PC-9 (cell line): Measurements from ENCODE around the gene SPEG. TPM values are rescaled to one million over a fixed set of nuclear protein-coding genes. Genes with fewer than 3 reads are reported as not detected.

Experiments used
- BruUV-seq: library from RNA; stranded (reverse); fragments of 400-500 nt; replicated peaks from 2 replicates; lab custom pipeline; 2021; lab: Mats Ljungman, UMichigan
- CTCF ChIA-PET: fragments of 300-600 bp; sonication (Branson Sonifier 250); formaldehyde crosslinking; loops from one replicate; lab custom pipeline; 2022; ENCODE audit warnings: antibody characterized with exemption; lab: Charles Lee
- POLR2A ChIA-PET: fragments of 300-600 bp; sonication (Branson Sonifier 250); formaldehyde crosslinking; loops from one replicate; lab custom pipeline; 2022; ENCODE audit warnings: antibody characterized with exemption; ENCODE audit not compliant: unreplicated experiment; lab: Charles Lee
- DNase-seq, 2 experiments: peaks; one replicate each; pipeline versions ENCODE4 v3.0.0 to v3.0.0-alpha.2; 2015 to 2022; ENCODE audit warnings: mixed read lengths in 1 of 2
- H2AFZ ChIP-seq: fragments of 200-600 bp; sonication (generic); 2 replicates; pipeline ENCODE4 v1.8.1; 2017; ENCODE audit warnings: antibody characterized with exemption
- H3F3A ChIP-seq: fragments of 200-600 bp; sonication (generic); 2 replicates; pipeline ENCODE4 v1.8.1; 2017; ENCODE audit warnings: antibody characterized with exemption, mild to moderate bottlenecking, low read depth; ENCODE audit not compliant: insufficient read depth
- H3K27ac ChIP-seq: fragments of 200-600 bp; sonication (generic); 2 replicates; pipeline ENCODE4 v1.6.1; 2016; ENCODE audit warnings: mixed run types
- H3K27me3 ChIP-seq: fragments of 200-600 bp; sonication (generic); 2 replicates; pipeline ENCODE4 v1.6.1; 2016; ENCODE audit warnings: low read depth, mixed run types; ENCODE audit not compliant: insufficient read depth
- H3K36me3 ChIP-seq: fragments of 200-600 bp; sonication (generic); 2 replicates; pipeline ENCODE4 v1.6.1; 2016; ENCODE audit warnings: low read depth, mixed run types
- H3K4me1 ChIP-seq: fragments of 200-600 bp; sonication (generic); replicated peaks from 2 replicates; pipeline ENCODE4 v1.6.1; 2016; ENCODE audit warnings: mixed run types; ENCODE audit not compliant: insufficient read depth
- H3K4me2 ChIP-seq: fragments of 200-600 bp; sonication (generic); 2 replicates; pipeline ENCODE4 v1.6.1; 2017; ENCODE audit warnings: mixed run types
- H3K4me3 ChIP-seq: fragments of 200-600 bp; sonication (generic); 2 replicates; pipeline ENCODE4 v1.6.1; 2016; ENCODE audit warnings: mixed run types
- H3K79me2 ChIP-seq: fragments of 200-600 bp; sonication (generic); 2 replicates; pipeline ENCODE4 v1.6.1; 2017; ENCODE audit warnings: low read depth, mixed run types
- H3K9me2 ChIP-seq: fragments of 200-600 bp; sonication (generic); 2 replicates; pipeline ENCODE4 v1.8.1; 2017; ENCODE audit warnings: mild to moderate bottlenecking; ENCODE audit not compliant: insufficient read depth
- H3K9me3 ChIP-seq: fragments of 200-600 bp; sonication (generic); 2 replicates; pipeline ENCODE4 v1.8.1; 2016; ENCODE audit warnings: low read depth; ENCODE audit not compliant: insufficient read depth
- H4K20me1 ChIP-seq: fragments of 200-600 bp; sonication (generic); 2 replicates; pipeline ENCODE4 v1.8.1; 2017; ENCODE audit not compliant: insufficient read depth
- CTCF ChIP-seq: fragments of 200-600 bp; sonication (generic); conservative IDR thresholded peaks from 2 replicates; pipeline ENCODE4 v1.6.1; 2017; ENCODE audit warnings: mixed run types, antibody characterized with exemption, mild to moderate bottlenecking, moderate library complexity
- EZH2 ChIP-seq: fragments of 200-600 bp; sonication (generic); IDR thresholded peaks from 2 replicates; pipeline ENCODE4 v1.8.0; 2017; ENCODE audit warnings: antibody characterized with exemption, low read depth
- intact Hi-C: fragments of 100-400 bp; cut with micrococcal nuclease; formaldehyde crosslinking; loops from one replicate; pipeline ENCODE4 v1.10.0; 2022; ENCODE audit not compliant: unreplicated experiment
- total RNA-seq: library from RNA; stranded (reverse); gene quantifications from 2 replicates; pipeline ENCODE4 v1.2.3, GENCODE V29; 2021

The SPEG gene
- total RNA-seq, 1 experiment from 2014 or later = 46.8 TPM

DNA sequence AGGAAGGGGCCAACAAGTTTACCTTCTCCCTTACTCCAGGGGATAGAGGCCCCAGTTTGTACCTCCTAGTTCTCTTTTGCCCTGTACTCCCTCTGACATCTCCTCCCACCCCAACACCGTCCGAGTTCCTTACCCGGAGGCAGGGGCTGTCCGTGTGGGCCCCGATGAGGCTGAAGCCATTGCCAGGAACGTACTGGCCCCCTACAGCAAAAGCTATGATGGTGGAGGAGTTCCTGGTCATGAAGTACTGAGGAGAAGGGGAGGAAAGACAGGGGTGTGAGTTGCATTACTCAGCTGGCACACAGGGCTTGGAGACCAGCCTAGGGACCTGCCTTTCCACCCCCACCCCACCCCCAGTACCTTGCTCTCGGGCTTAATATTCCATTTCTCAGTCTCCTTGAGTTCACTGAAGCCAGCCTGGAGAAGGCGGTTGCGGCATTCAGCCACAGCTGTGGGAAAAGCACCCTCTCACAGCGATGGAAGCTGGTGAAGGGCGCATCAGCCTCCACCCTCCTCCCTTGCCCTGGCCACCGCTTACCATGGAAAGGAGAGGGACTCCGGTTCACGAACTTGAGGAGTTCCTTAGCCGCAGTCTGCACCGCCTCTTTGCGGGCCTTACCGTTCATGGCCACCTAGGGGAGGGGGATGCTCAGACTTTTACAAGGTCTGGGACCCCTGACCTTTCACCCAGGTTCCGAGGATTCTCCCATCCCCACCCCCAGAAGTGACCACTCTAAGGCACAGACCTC lies 47.9 kb upstream of the SPEG start:
- POLR2A ChIA-PET = interaction anchor here (0.6 kb wide), 2 partner anchors 18 to 19 kb away, joined by 3 to 4 read pairs; no protein-coding TSS in a partner anchor
- intact Hi-C loops = loop anchor here (1.0 to 5.0 kb wide), 2 partner anchors 89 to 226 kb away; partner anchors contain the start of gene NHEJ1

GRCh38 chr2:219387306-219388120 lies 47.1 kb upstream of the SPEG start, which contains the start of gene DNPEP:
Gene DNPEP (minus strand): TSS chr2:219387912. CDS start chr2:219387794, 118 bp downstream.
- H3K4me3 ChIP-seq = peak within 1 kb of the TSS; percentile 82
- peaks cover 6% of the 10 kb centered on the region; the same call in 1 of the 2 replicates for H3F3A ChIP-seq
- no peaks in the 10 kb centered on the region for H3K9me3 ChIP-seq
- H3K36me3 ChIP-seq = peaks cover 14% of the 10 kb centered on the region; the same call in 1 of the 2 replicates
- ChIA-PET CTCF (interaction anchor here (0.6 to 2.7 kb wide), 8 partner anchors 65 to 728 kb away, joined by 3 to 14 read pairs (median 6); partner anchors contain the start of genes BCS1L, GMPPA and ZNF142), POLR2A (interaction anchor here (0.5 to 1.1 kb wide), 9 partner anchors 19 to 234 kb away, joined by 3 to 22 read pairs (median 7); partner anchors contain the start of genes GMPPA and TUBA4A)
- TF ChIP-seq CTCF = no peak
- TF ChIP-seq EZH2 = no peak
- H3K4me1 ChIP-seq = peaks cover 6% of the 10 kb centered on the region; the same call in 1 of the 2 replicates
- peak within 1 kb of the TSS; percentile 81 for H3K27ac ChIP-seq
- H3K9me2 ChIP-seq = no peaks in the 10 kb centered on the region
- no TSS peak for BruUV-seq
- peak within 1 kb of the TSS; percentile 91 for H2AFZ ChIP-seq
- intact Hi-C loops = loop anchor here (1.0 to 5.0 kb wide), 5 partner anchors 90 to 302 kb away; partner anchors contain the start of genes CNPPD1 and NHEJ1
- H3K79me2 ChIP-seq = peaks cover 11% of the 10 kb centered on the region; the same call in 1 of the 2 replicates
- DNase-seq = peak; percentile 70 to 90
- H4K20me1 ChIP-seq = peaks cover 4% of the 10 kb centered on the region; the same call in 1 of the 2 replicates
- no peaks in the 10 kb centered on the region for H3K27me3 ChIP-seq
- peak within 1 kb of the TSS; percentile 97 for H3K4me2 ChIP-seq

More for the DNA sequence above, 47.9 kb upstream of the SPEG start:
- H3K4me2 ChIP-seq = peak overlapping the region; percentile 97
- no TSS peak for BruUV-seq
- H3K79me2 ChIP-seq = peaks cover 11% of the 10 kb centered on the region; the same call in 1 of the 2 replicates
- H3K9me3 ChIP-seq = no peaks in the 10 kb centered on the region
- peaks cover 4% of the 10 kb centered on the region; the same call in 1 of the 2 replicates for H4K20me1 ChIP-seq
- peak overlapping the region; percentile 81 for H3K27ac ChIP-seq
- H3K36me3 ChIP-seq = peaks cover 14% of the 10 kb centered on the region; the same call in 1 of the 2 replicates
- no peaks in the 10 kb centered on the region for H3K9me2 ChIP-seq
- H2AFZ ChIP-seq = peak overlapping the region; percentile 91
- DNase-seq = no peak
- peaks cover 6% of the 10 kb centered on the region; the same call in 1 of the 2 replicates for H3K4me1 ChIP-seq
- H3K27me3 ChIP-seq = no peaks in the 10 kb centered on the region
- CTCF ChIA-PET = interaction anchor here (0.6 to 2.7 kb wide), 4 partner anchors 100 to 495 kb away, joined by 3 to 14 read pairs (median 5); partner anchors contain the start of gene GMPPA
- H3F3A ChIP-seq = peaks cover 6% of the 10 kb centered on the region; the same call in 1 of the 2 replicates
- H3K4me3 ChIP-seq = peak overlapping the region; percentile 82
- TF ChIP-seq CTCF (no peak), EZH2 (no peak)
